Measurements from ENCODE around the gene SP100.
A peak's percentile ranks its signal among the peaks of the same experiment; 100 is the strongest.

SP100 gene

DNA sequence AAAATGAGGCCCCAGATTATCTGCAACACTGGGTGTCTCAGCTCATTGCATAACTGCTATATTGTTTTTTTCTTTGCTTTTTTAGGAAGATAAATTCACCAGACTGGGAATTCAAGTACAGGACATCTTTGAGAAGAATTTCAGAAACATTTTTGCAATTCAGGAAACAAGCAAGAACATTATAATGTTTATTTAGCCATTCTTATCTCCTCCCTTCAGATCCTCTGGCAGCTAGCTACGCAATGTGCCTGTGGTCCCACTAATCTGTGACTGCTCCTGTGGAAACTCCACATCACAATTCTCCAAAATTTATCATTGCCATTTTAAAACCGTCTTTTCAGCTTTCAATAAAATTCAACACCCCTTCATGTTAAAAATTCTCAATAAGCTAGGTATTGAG lies 126.8 kb downstream of the SP100 start:
- no peaks in the 10 kb centered on the region for H3K27me3 ChIP-seq (ENCODE audit: control insufficient read depth in 1 of 2, insufficient read depth in 1 of 2, low read length in 2 of 2)
- no peak overlapping the region for H3K4ac ChIP-seq (ENCODE audit: low read depth in 1 of 2, low read length in 2 of 2)
- no peak overlapping the region for H2BK120ac ChIP-seq (ENCODE audit: low read depth, low read length)
- peaks cover 0 to 58% of the 10 kb centered on the region in 2 experiments for H3K36me3 ChIP-seq (ENCODE audit: control insufficient read depth in 1 of 2, insufficient read depth in 2 of 2, low read depth in 1 of 2, low read length in 2 of 2)
- no peak overlapping the region for H4K91ac ChIP-seq (ENCODE audit: low read length)
- H3K14ac ChIP-seq (ENCODE audit: low read length in 2 of 2) = no peak overlapping the region
- H3K27ac ChIP-seq (ENCODE audit: low read length, poor library complexity, severe bottlenecking) = no peak overlapping the region
- no peak overlapping the region for H2BK12ac ChIP-seq (ENCODE audit: low read length in 2 of 2)
- no peak overlapping the region for H4K8ac ChIP-seq (ENCODE audit: low read length)
- no peak overlapping the region for H3K4me3 ChIP-seq (ENCODE audit: insufficient read depth in 1 of 2, low read depth in 1 of 2, low read length in 2 of 2)
- H3K9me3 ChIP-seq (ENCODE audit: control insufficient read depth, low read length) = peaks cover 10% of the 10 kb centered on the region
- no peak for DNase-seq
- WGBS = 80% methylated on average over 2 of the region's 2 CpGs
- no peak overlapping the region for H2AK5ac ChIP-seq (ENCODE audit: low read length, severe bottlenecking)
- no peak overlapping the region for H3K4me2 ChIP-seq (ENCODE audit: low read length, poor library complexity, severe bottlenecking)
- no peaks in the 10 kb centered on the region for H3K79me1 ChIP-seq (replicated peaks; ENCODE audit: low read length, poor library complexity, severe bottlenecking)
- H2BK5ac ChIP-seq (ENCODE audit: low read depth, low read length, poor library complexity, severe bottlenecking) = no peak overlapping the region
- no peak overlapping the region for H2BK15ac ChIP-seq (ENCODE audit: low read depth, poor library complexity, severe bottlenecking)
- no peaks in the 10 kb centered on the region for H3K4me1 ChIP-seq (ENCODE audit: control insufficient read depth, insufficient read depth, low read depth, low read length)
- no peak overlapping the region for H2AFZ ChIP-seq (ENCODE audit: low read depth, low read length)
- H3K23ac ChIP-seq (ENCODE audit: low read length in 2 of 2) = no peak overlapping the region
- no peak overlapping the region for H3K18ac ChIP-seq (ENCODE audit: low read depth in 1 of 2, low read length in 2 of 2)
- no peak overlapping the region for H3K9ac ChIP-seq (ENCODE audit: low read length)

DNA sequence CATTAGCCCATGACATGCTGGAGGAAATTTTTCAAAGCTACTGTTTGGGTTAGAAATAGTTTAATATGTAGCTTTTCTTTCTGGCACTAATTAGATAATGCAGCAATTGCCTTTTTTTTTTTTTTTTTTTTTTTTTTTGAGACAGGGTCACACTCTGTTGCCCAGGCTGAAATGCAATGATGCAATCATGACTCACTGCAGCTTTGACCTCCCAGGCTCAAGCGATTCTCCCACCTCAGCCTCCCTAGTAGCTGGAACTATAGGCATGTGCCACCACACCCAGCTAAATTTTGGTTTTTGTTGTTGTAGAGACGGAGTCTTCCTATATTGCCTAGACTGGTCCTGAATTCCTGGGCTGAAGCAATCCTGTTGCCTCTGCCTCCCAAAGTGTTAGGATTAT lies 136.2 kb downstream of the SP100 start:
- DNase-seq = no peak

DNA sequence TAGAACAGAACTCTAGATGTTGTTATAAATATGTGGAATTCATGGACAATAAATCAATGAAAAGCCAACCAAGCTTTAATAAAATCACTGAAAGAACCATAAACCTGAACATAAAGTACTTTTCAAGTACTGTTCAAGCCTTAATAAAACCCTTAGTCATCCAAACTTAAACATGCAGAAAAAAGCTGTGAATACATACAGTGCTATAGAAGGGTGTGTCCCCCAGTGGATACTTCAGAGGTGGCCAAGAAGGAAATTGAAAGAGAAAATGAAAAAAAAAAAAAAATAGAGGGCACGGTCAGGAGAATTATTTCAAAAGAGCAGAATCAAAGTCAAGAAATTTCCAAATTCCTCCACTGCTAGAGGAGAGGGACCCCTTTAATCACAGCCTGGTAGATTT lies 141.1 kb downstream of the SP100 start:
- H3K4me2 ChIP-seq (ENCODE audit: low read length, poor library complexity, severe bottlenecking) = no peak overlapping the region
- no peak for DNase-seq
- no peaks in the 10 kb centered on the region for H3K27me3 ChIP-seq (ENCODE audit: control insufficient read depth in 1 of 2, insufficient read depth in 1 of 2, low read length in 2 of 2)
- no peak overlapping the region for H4K8ac ChIP-seq (ENCODE audit: low read length)
- no peaks in the 10 kb centered on the region for H3K4me1 ChIP-seq (ENCODE audit: control insufficient read depth, insufficient read depth, low read depth, low read length)
- no peak overlapping the region for H3K23ac ChIP-seq (ENCODE audit: low read length in 2 of 2)
- no peak overlapping the region for H3K9ac ChIP-seq (ENCODE audit: low read length)
- H2AFZ ChIP-seq (ENCODE audit: low read depth, low read length) = no peak overlapping the region
- H4K91ac ChIP-seq (ENCODE audit: low read length) = no peak overlapping the region
- H3K27ac ChIP-seq (ENCODE audit: low read length, poor library complexity, severe bottlenecking) = no peak overlapping the region
- peaks cover 7% of the 10 kb centered on the region for H3K9me3 ChIP-seq (ENCODE audit: control insufficient read depth, low read length)
- H2BK12ac ChIP-seq (ENCODE audit: low read length in 2 of 2) = no peak overlapping the region
- WGBS = no CpG with 5 or more reads among the region's 1 CpG
- no peak overlapping the region for H2BK120ac ChIP-seq (ENCODE audit: low read depth, low read length)
- no peak overlapping the region for H3K4me3 ChIP-seq (ENCODE audit: insufficient read depth in 1 of 2, low read depth in 1 of 2, low read length in 2 of 2)
- H3K18ac ChIP-seq (ENCODE audit: low read depth in 1 of 2, low read length in 2 of 2) = no peak overlapping the region
- H3K14ac ChIP-seq (ENCODE audit: low read length in 2 of 2) = no peak overlapping the region
- no peak overlapping the region for H3K4ac ChIP-seq (ENCODE audit: low read depth in 1 of 2, low read length in 2 of 2)
- H3K36me3 ChIP-seq (ENCODE audit: control insufficient read depth in 1 of 2, insufficient read depth in 2 of 2, low read depth in 1 of 2, low read length in 2 of 2) = no peaks in the 10 kb centered on the region
- H3K79me1 ChIP-seq (replicated peaks; ENCODE audit: low read length, poor library complexity, severe bottlenecking) = no peaks in the 10 kb centered on the region
- no peak overlapping the region for H2BK5ac ChIP-seq (ENCODE audit: low read depth, low read length, poor library complexity, severe bottlenecking)
- H2AK5ac ChIP-seq (ENCODE audit: low read length, severe bottlenecking) = no peak overlapping the region
- no peak overlapping the region for H2BK15ac ChIP-seq (ENCODE audit: low read depth, poor library complexity, severe bottlenecking)

More for the DNA sequence above, 136.2 kb downstream of the SP100 start:
- Histone ChIP-seq H4K91ac (ENCODE audit: low read length) (no peak overlapping the region), H3K9ac (ENCODE audit: low read length) (no peak overlapping the region), H2AFZ (ENCODE audit: low read depth, low read length) (no peak overlapping the region), H3K4me2 (ENCODE audit: low read length, poor library complexity, severe bottlenecking) (no peak overlapping the region), H3K23ac (ENCODE audit: low read length in 2 of 2) (no peak overlapping the region), H4K8ac (ENCODE audit: low read length) (no peak overlapping the region), H3K4me1 (ENCODE audit: control insufficient read depth, insufficient read depth, low read depth, low read length) (no peaks in the 10 kb centered on the region), H2BK12ac (ENCODE audit: low read length in 2 of 2) (no peak overlapping the region), H2AK5ac (ENCODE audit: low read length, severe bottlenecking) (no peak overlapping the region), H2BK15ac (ENCODE audit: low read depth, poor library complexity, severe bottlenecking) (no peak overlapping the region), H3K14ac (ENCODE audit: low read length in 2 of 2) (no peak overlapping the region), H2BK120ac (ENCODE audit: low read depth, low read length) (no peak overlapping the region), H3K79me1 (replicated peaks; ENCODE audit: low read length, poor library complexity, severe bottlenecking) (no peaks in the 10 kb centered on the region), H3K4me3 (ENCODE audit: insufficient read depth in 1 of 2, low read depth in 1 of 2, low read length in 2 of 2) (no peak overlapping the region), H3K9me3 (ENCODE audit: control insufficient read depth, low read length) (peaks cover 7% of the 10 kb centered on the region), H3K27ac (ENCODE audit: low read length, poor library complexity, severe bottlenecking) (no peak overlapping the region), H3K4ac (ENCODE audit: low read depth in 1 of 2, low read length in 2 of 2) (no peak overlapping the region), H3K18ac (ENCODE audit: low read depth in 1 of 2, low read length in 2 of 2) (no peak overlapping the region), H2BK5ac (ENCODE audit: low read depth, low read length, poor library complexity, severe bottlenecking) (no peak overlapping the region), H3K36me3 (ENCODE audit: control insufficient read depth in 1 of 2, insufficient read depth in 2 of 2, low read depth in 1 of 2, low read length in 2 of 2) (no peaks in the 10 kb centered on the region), H3K27me3 (ENCODE audit: control insufficient read depth in 1 of 2, insufficient read depth in 1 of 2, low read length in 2 of 2) (no peaks in the 10 kb centered on the region)
- 73% methylated on average over 2 of the region's 2 CpGs for WGBS

DNA sequence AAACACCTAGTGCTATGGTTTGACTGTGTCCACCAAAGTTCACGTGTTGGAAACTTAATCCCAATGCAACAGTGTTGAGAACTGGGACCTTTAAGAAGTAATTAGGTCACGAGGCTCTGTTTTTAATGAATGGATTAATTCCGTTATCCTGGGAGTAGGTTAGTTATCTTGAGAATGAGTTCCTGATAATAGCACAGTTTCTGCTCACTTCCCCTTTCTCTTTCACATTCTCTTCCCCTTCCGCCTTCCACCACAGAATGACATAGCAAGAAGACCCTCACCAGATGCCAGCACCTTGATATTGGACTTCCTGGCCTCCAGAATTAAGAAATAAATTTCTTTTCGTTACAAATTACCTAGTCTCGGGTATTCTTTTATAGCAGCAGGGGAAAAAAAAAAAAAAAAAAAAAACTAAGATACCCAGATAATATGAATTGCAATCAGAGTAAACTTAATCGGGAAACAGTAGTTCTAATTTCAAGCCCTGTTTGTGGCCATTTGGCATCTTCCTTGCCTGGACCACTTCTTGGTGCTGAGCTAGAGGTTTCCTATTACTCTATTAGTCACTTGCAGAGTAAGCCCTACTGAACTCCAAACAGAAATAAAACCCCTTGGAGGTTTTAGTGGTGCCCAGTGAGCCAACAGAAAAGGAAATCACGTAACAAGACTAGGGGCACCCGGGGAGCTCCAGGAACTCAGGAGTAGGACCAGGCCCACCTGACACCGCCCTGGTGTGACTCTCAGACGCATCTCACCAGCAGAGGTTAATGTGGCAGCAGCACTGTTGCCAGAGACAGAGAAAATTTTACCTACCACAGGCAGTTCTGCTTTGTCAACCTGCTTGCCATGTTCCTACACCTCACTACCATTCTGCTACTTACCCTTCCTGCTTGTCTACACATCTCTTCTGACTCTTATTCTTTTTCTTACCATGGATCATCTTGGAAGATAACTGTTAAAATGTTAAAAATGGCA lies 149.1 kb downstream of the SP100 start:
- Histone ChIP-seq H3K9ac (ENCODE audit: low read length) (no peak overlapping the region), H3K4me3 (ENCODE audit: insufficient read depth in 1 of 2, low read depth in 1 of 2, low read length in 2 of 2) (no peak overlapping the region), H4K91ac (ENCODE audit: low read length) (no peak overlapping the region), H3K27ac (ENCODE audit: low read length, poor library complexity, severe bottlenecking) (no peak overlapping the region), H3K27me3 (ENCODE audit: control insufficient read depth in 1 of 2, insufficient read depth in 1 of 2, low read length in 2 of 2) (no peaks in the 10 kb centered on the region), H2BK12ac (ENCODE audit: low read length in 2 of 2) (no peak overlapping the region), H3K4me1 (ENCODE audit: control insufficient read depth, insufficient read depth, low read depth, low read length) (no peaks in the 10 kb centered on the region), H2BK120ac (ENCODE audit: low read depth, low read length) (no peak overlapping the region), H3K9me3 (ENCODE audit: control insufficient read depth, low read length) (no peaks in the 10 kb centered on the region), H2BK15ac (ENCODE audit: low read depth, poor library complexity, severe bottlenecking) (no peak overlapping the region), H4K8ac (ENCODE audit: low read length) (no peak overlapping the region), H3K79me1 (replicated peaks; ENCODE audit: low read length, poor library complexity, severe bottlenecking) (no peaks in the 10 kb centered on the region), H3K18ac (ENCODE audit: low read depth in 1 of 2, low read length in 2 of 2) (no peak overlapping the region), H3K4ac (ENCODE audit: low read depth in 1 of 2, low read length in 2 of 2) (no peak overlapping the region), H2AFZ (ENCODE audit: low read depth, low read length) (no peak overlapping the region), H2AK5ac (ENCODE audit: low read length, severe bottlenecking) (no peak overlapping the region), H3K23ac (ENCODE audit: low read length in 2 of 2) (no peak overlapping the region), H2BK5ac (ENCODE audit: low read depth, low read length, poor library complexity, severe bottlenecking) (no peak overlapping the region), H3K14ac (ENCODE audit: low read length in 2 of 2) (peak overlapping the region in 1 of 2 experiments; percentile 83), H3K4me2 (ENCODE audit: low read length, poor library complexity, severe bottlenecking) (no peak overlapping the region), H3K36me3 (ENCODE audit: control insufficient read depth in 1 of 2, insufficient read depth in 2 of 2, low read depth in 1 of 2, low read length in 2 of 2) (no peaks in the 10 kb centered on the region)
- DNase-seq = no peak
- 71% methylated on average over 7 of the region's 11 CpGs for WGBS

Measured in mesenchymal stem cell (in vitro differentiated cells and primary cell).